Measurements from ENCODE around the gene MAP6D1.

MAP6D1 gene

GRCh38 chr3:183822631-183823030 is 2.7 kb downstream of the MAP6D1 start:
- no peak for DNase-seq

- DNase-seq = no peak
Measured at GRCh38 chr3:183819831-183820230, 5.5 kb downstream of the MAP6D1 start.

GRCh38 chr3:183818706-183819624 is 6.4 kb downstream of the MAP6D1 start:
- no peak for DNase-seq

GRCh38 chr3:183818041-183818620 is 7.2 kb downstream of the MAP6D1 start:
- DNase-seq = no peak

- DNase-seq = no peak
Measured at GRCh38 chr3:183817639-183818038, 7.7 kb downstream of the MAP6D1 start.

GRCh38 chr3:183816681-183817510 is 8.5 kb downstream of the MAP6D1 start:
- no peak for DNase-seq

- no peak for DNase-seq
Measured at GRCh38 chr3:183815951-183816475, 9.4 kb downstream of the MAP6D1 start.

- no peak for DNase-seq
Measured at GRCh38 chr3:183815563-183815940, 9.8 kb downstream of the MAP6D1 start.

- DNase-seq = no peak
Measured at GRCh38 chr3:183814240-183814639, 11.1 kb downstream of the MAP6D1 start.

- DNase-seq = no peak
Measured at GRCh38 chr3:183812761-183813445, 12.5 kb downstream of the MAP6D1 start.

- no peak for DNase-seq
Measured at GRCh38 chr3:183811638-183812037, 13.7 kb downstream of the MAP6D1 start.

- no peak for DNase-seq
Measured at GRCh38 chr3:183810643-183811594, 14.5 kb downstream of the MAP6D1 start.

- DNase-seq = no peak
Measured at GRCh38 chr3:183809270-183809669, 16.1 kb downstream of the MAP6D1 start.

- no peak for DNase-seq
Measured at GRCh38 chr3:183808355-183808754, 17.0 kb downstream of the MAP6D1 start.

GRCh38 chr3:183807881-183808280 is 17.5 kb downstream of the MAP6D1 start:
- no peak for DNase-seq

- DNase-seq = no peak
Measured at GRCh38 chr3:183807209-183807728, 18.1 kb downstream of the MAP6D1 start.

GRCh38 chr3:183802989-183803388 is 22.4 kb downstream of the MAP6D1 start:
- no peak for DNase-seq

- no peak for DNase-seq
Measured at GRCh38 chr3:183801601-183802000, 23.8 kb downstream of the MAP6D1 start.

- DNase-seq = no peak
Measured at GRCh38 chr3:183800243-183800863, 25.0 kb downstream of the MAP6D1 start.

- no peak for DNase-seq
Measured at GRCh38 chr3:183799461-183799860, 25.9 kb downstream of the MAP6D1 start.

GRCh38 chr3:183797996-183798395 is 27.4 kb downstream of the MAP6D1 start:
- no peak for DNase-seq

Measured in stimulated activated CD4-positive, alpha-beta T cell treated with anti-CD3 and anti-CD28 coated beads, Interleukin-2, amount 100 ng/mL, for 48 hours (primary cell).